SU-DHL-6 (cell line): Measurements from ENCODE around the gene TMEM178B.

ENCODE experiments used
- H2AFZ ChIP-seq: fragments of 200-600 bp; sonication (generic); 2 replicates; pipeline ENCODE4 v1.6.1; 2014; ENCODE audit warnings: low read depth, mild to moderate bottlenecking, moderate library complexity, mixed read lengths, antibody characterized with exemption, low read length; ENCODE audit not compliant: severe bottlenecking
- H3F3A ChIP-seq: fragments of 200-600 bp; shearing (Covaris generic); 2 replicates; pipeline ENCODE4 v1.6.0; 2016; ENCODE audit warnings: antibody characterized with exemption, mild to moderate bottlenecking; ENCODE audit not compliant: insufficient read depth
- H3K27ac ChIP-seq: fragments of 200-600 bp; sonication (generic); 2 replicates; pipeline ENCODE4 v1.5.1; 2016; ENCODE audit warnings: low read depth, mild to moderate bottlenecking, low read length, moderate library complexity, mixed read lengths
- H3K27me3 ChIP-seq: fragments of 200-600 bp; sonication (generic), shearing (Covaris generic); 2 replicates; pipeline ENCODE4 v1.6.0; 2014; ENCODE audit warnings: mild to moderate bottlenecking, low read length
- H3K36me3 ChIP-seq: fragments of 200-600 bp; sonication (generic); 2 replicates; pipeline ENCODE4 v1.6.1; 2014; ENCODE audit warnings: mild to moderate bottlenecking, low read length, mixed read lengths
- H3K4me2 ChIP-seq: fragments of 300-600, 200-600 bp; shearing (Covaris generic), sonication (generic); 2 replicates; pipeline ENCODE4 v1.6.0; 2014; ENCODE audit warnings: low read length, low read depth, mild to moderate bottlenecking; ENCODE audit not compliant: poor library complexity, severe bottlenecking
- H3K4me3 ChIP-seq: fragments of 200-600 bp; sonication (generic); 2 replicates; pipeline ENCODE4 v1.5.1; 2014; ENCODE audit warnings: antibody characterized with exemption, low read length, mild to moderate bottlenecking, mixed read lengths; ENCODE audit not compliant: insufficient read depth, poor library complexity, severe bottlenecking
- H3K79me2 ChIP-seq: fragments of 200-600 bp; sonication (generic); 2 replicates; pipeline ENCODE4 v1.6.1; 2014; ENCODE audit warnings: mild to moderate bottlenecking, low read length, moderate library complexity; ENCODE audit not compliant: insufficient read depth
- H3K9ac ChIP-seq: fragments of 200-600 bp; sonication (generic); 2 replicates; pipeline ENCODE4 v1.7.0; 2014; ENCODE audit warnings: mild to moderate bottlenecking, low read length
- H3K9me2 ChIP-seq: fragments of 200-600 bp; sonication (generic); replicated peaks from 2 replicates; pipeline ENCODE4 v1.6.1; 2014; ENCODE audit warnings: low read length; ENCODE audit not compliant: insufficient read depth
- H3K9me3 ChIP-seq: fragments of 200-600 bp; sonication (generic); 2 replicates; pipeline ENCODE4 v1.6.1; 2014; ENCODE audit warnings: low read length, mixed read lengths; ENCODE audit not compliant: insufficient read depth
- H4K20me1 ChIP-seq: fragments of 200-600 bp; sonication (generic); 2 replicates; pipeline ENCODE4 v1.6.1; 2014; ENCODE audit warnings: low read depth, mild to moderate bottlenecking, antibody characterized with exemption, low read length, moderate library complexity, mixed read lengths
- EZH2phosphoT487 ChIP-seq: fragments of 200-600 bp; sonication (generic), shearing (Covaris generic); conservative IDR thresholded peaks from 2 replicates; pipeline ENCODE4 v1.6.1; 2018; ENCODE audit warnings: mild to moderate bottlenecking, antibody characterized with exemption, low read length, moderate library complexity, mixed read lengths
- TF ChIP-seq, protein P1 (sequence below): fragments of 200-600 bp; sonication (generic); IDR thresholded peaks from one replicate; pipeline ENCODE4 v1.5.1; 2017; ENCODE audit warnings: antibody characterized with exemption, mild to moderate bottlenecking, low read length, moderate library complexity; ENCODE audit not compliant: insufficient read depth, poor library complexity, severe bottlenecking

Gene TMEM178B

DNA sequence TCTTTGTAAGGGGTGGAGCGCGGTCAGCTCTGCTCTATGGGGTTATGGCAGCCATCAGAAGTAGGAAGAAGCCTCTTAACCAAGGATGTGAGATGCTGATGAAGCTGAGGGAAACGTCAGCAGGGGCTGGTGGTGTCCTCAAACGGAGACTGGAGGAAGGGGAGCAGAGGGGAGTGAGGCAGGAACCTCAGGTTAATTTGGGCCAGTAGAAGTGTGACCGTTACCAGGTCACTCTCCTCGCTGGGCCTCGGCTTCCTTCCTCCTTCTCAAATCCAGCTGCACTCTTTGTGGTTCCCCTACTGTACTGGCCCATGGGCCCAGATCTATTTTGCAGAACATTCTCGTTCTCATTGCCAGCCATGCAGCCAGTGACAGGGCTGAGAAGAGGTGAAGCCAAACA, 169.5 kb downstream of the TMEM178B start:
- Histone ChIP-seq H2AFZ (no peak overlapping the region), H3K4me2 (no peak overlapping the region), H3F3A (no peaks in the 10 kb centered on the region), H3K9me3 (no peaks in the 10 kb centered on the region), H4K20me1 (no peaks in the 10 kb centered on the region), H3K79me2 (no peaks in the 10 kb centered on the region), H3K27me3 (no peaks in the 10 kb centered on the region), H3K9me2 (no peaks in the 10 kb centered on the region), H3K27ac (no peak overlapping the region), H3K4me3 (no peak overlapping the region), H3K9ac (no peak overlapping the region), H3K36me3 (no peaks in the 10 kb centered on the region)
- TF ChIP-seq EZH2phosphoT487, result no peak
- TF ChIP-seq, protein P1, sequence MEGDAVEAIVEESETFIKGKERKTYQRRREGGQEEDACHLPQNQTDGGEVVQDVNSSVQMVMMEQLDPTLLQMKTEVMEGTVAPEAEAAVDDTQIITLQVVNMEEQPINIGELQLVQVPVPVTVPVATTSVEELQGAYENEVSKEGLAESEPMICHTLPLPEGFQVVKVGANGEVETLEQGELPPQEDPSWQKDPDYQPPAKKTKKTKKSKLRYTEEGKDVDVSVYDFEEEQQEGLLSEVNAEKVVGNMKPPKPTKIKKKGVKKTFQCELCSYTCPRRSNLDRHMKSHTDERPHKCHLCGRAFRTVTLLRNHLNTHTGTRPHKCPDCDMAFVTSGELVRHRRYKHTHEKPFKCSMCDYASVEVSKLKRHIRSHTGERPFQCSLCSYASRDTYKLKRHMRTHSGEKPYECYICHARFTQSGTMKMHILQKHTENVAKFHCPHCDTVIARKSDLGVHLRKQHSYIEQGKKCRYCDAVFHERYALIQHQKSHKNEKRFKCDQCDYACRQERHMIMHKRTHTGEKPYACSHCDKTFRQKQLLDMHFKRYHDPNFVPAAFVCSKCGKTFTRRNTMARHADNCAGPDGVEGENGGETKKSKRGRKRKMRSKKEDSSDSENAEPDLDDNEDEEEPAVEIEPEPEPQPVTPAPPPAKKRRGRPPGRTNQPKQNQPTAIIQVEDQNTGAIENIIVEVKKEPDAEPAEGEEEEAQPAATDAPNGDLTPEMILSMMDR, result no peak

DNA sequence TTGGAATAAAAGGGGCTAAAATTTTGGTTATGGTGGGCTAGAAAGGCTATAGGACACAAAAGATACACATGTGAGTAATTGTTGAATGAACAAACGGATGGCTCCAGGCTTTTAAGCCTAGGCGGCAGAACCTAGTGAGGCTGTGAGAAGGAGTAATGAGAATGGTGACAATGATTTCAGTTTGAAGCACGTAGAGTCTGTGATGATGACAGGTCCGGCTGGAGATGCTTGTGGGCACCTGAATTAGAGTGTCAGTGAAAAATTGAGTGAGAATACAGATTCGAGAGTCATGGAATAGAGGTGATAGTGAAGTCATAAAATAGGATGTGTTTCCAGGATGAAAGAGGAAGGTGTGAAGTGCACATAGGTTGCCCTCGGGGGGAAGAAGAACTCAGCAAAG, 170.6 kb downstream of the TMEM178B start:
- H3K4me2 ChIP-seq, result no peak overlapping the region
- no peaks in the 10 kb centered on the region for H3K79me2 ChIP-seq
- no peak overlapping the region for H2AFZ ChIP-seq
- no peak overlapping the region for H3K27ac ChIP-seq
- no peak overlapping the region for H3K4me3 ChIP-seq
- no peaks in the 10 kb centered on the region for H3K36me3 ChIP-seq
- no peaks in the 10 kb centered on the region for H3K9me3 ChIP-seq
- H3K27me3 ChIP-seq, result no peaks in the 10 kb centered on the region
- H3K9ac ChIP-seq, result no peak overlapping the region
- no peaks in the 10 kb centered on the region for H4K20me1 ChIP-seq
- H3F3A ChIP-seq, result no peaks in the 10 kb centered on the region
- H3K9me2 ChIP-seq, result no peaks in the 10 kb centered on the region
- TF ChIP-seq, protein P1, result no peak
- no peak for TF ChIP-seq EZH2phosphoT487

DNA sequence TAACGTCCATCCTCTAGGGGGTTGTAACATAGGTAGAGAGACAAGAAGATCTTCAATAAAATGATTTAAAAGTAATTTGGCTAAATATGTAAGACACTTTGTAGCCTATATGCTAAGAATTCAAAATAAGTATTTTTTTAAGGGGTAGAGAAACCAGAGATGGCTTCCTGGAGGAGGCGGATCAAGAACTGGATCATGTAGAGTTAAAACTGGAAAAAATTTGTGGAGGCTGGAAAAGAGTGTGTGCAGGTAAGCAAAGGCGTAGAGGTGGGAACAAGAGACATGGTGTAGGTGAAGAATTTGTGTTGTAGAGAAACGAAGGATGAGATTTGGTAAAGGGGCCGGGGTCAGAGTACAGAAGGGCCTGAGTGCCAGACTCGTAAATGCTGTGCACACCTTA, 172.6 kb downstream of the TMEM178B start:
- Histone ChIP-seq H3K9ac (no peak overlapping the region), H3K4me2 (no peak overlapping the region), H3K9me2 (no peaks in the 10 kb centered on the region), H3K27me3 (no peaks in the 10 kb centered on the region), H3K4me3 (no peak overlapping the region), H3K36me3 (no peaks in the 10 kb centered on the region), H4K20me1 (no peaks in the 10 kb centered on the region), H3K79me2 (no peaks in the 10 kb centered on the region), H3K27ac (no peak overlapping the region), H3F3A (no peaks in the 10 kb centered on the region), H2AFZ (no peak overlapping the region), H3K9me3 (no peaks in the 10 kb centered on the region)
- TF ChIP-seq EZH2phosphoT487, result no peak
- TF ChIP-seq, protein P1, result no peak
